Stimulated activated effector memory CD8-positive, alpha-beta T cell treated with anti-CD3 and anti-CD28 coated beads, Interleukin-12 subunit alpha, Interleukin-12 subunit beta, amount 100 ng/mL, for 72 hours (primary cell): Measurements from ENCODE around the gene TRIM68.

Experiments used
- ATAC-seq: fragments of 150-1000 bp; cut with Tn5 transposase; 2 replicates; pipeline ENCODE4 v1.10.0; 2021
- DNase-seq, 2 donors: peaks; one replicate each; pipeline ENCODE4 v3.0.0; 2021 to 2022; ENCODE audit warnings: low spot score in 2 of 2
- H3K27ac Mint-ChIP-seq: one replicate; pipeline ENCODE4 v1.8.0; 2022; ENCODE audit warnings: mild to moderate bottlenecking, mixed read lengths
- H3K36me3 Mint-ChIP-seq: one replicate; pipeline ENCODE4 v1.8.0; 2022; ENCODE audit warnings: mild to moderate bottlenecking, mixed read lengths
- H3K4me1 Mint-ChIP-seq: one replicate; pipeline ENCODE4 v1.8.0; 2022; ENCODE audit warnings: mixed read lengths
- H3K4me3 Mint-ChIP-seq: one replicate; pipeline ENCODE4 v1.8.0; 2022; ENCODE audit warnings: mild to moderate bottlenecking, mixed read lengths
- H3K9me3 Mint-ChIP-seq: one replicate; pipeline ENCODE4 v1.8.0; 2022; ENCODE audit warnings: mixed read lengths

TRIM68 gene

DNA sequence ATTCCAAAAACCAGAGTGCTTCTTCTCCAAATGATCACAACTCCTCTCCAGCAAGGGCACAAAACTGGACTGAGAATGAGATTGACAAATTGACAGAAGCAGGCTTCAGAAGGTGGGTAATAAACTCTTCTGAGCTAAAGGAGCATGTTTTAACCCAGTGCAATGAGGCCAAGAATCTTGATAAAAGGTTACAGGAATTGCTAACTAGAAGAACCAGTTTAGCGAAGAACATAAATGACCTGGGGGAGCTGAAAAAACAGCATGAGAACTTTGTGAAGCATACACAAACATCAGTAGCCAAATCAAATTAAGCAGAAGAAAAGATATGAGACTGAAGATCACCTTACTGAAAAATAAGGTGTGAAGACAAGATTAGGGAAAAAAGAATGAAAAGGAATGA is 47.6 kb downstream of the TRIM68 start:
- Mint-ChIP-seq H3K4me1 (no peaks in the 10 kb centered on the region), H3K9me3 (peaks cover 3% of the 10 kb centered on the region), H3K27ac (no peak overlapping the region), H3K36me3 (no peaks in the 10 kb centered on the region), H3K4me3 (no peak overlapping the region)
- no peak for ATAC-seq
- no peak for DNase-seq

DNA sequence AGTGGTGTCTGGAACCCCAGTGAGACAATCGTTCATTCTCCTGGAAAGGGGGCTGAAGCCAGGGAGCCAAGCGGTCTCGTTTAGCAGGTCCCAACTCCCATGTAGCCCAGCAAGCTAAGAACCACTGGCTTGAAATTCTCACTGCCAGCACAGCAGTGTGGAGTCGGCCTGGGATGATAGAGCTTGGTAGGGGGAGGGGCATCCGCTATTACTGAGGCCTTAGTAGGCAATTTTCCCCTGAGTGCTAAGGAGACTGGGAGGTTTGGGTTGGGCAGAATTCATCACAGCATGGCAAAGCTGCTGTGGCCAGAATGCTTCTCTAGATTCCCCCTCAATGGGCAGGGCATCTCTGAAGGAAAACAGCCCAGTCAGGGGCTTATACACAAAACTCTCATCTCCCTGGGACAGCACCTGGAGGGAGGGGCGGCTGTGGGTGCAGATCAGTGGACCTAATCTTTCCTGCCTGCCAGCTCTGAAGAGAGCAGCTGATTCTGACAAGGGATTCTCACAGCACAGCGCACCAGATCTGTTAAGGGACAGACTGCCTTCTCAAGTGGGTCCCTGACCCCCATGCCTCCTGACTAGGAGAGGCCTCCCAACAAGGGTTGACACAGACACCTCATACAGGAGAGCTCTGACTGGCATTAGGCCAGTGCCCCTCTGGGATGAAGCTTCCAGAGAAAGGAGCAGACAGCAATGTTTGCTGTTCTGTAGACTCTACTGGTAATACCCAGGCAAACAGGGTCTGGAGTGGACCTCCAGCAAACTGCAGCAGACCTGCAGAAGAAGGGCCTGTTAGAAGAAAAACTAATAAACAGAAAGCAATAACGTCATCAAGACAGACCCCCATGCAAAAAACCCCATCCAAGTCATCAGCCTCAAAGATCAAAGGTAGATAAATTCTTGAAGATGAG is 48.2 kb downstream of the TRIM68 start:
- DNase-seq: no peak
- H3K27ac Mint-ChIP-seq: no peak overlapping the region

DNA sequence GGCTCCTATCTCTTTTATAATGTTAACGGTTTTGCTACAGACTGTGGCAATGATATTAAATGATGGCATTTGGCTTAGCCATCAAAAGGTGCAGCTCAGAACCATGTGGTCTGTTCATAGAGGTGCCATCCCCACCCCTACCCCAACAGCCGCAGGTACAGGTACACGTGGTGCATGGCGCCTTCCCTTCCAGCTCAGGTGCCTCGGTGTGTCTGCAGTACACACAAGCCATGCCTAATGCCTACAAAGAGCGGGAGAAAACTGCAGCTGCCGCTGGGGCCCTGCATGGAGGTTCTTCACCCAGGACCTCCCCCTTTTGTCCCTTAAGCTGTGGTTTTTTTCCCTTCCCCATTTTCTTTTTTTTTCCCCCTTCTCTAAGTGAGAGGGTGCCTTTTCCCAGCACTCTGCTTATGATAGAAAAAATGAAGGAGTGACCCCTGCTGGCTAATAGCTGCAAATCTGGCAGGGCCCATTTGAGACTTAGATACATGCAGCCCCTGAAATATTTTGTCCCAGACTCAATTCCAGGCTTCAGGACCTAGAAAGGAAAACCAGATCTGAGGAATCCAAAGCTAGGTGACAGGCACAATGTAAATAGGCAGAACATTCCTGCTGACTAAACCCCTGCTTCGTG is 56.6 kb downstream of the TRIM68 start:
- Mint-ChIP-seq H3K27ac (no peak overlapping the region), H3K4me1 (no peaks in the 10 kb centered on the region), H3K36me3 (no peaks in the 10 kb centered on the region), H3K4me3 (no peak overlapping the region), H3K9me3 (no peaks in the 10 kb centered on the region)
- ATAC-seq (no peak), DNase-seq (no peak)

More for the DNA sequence above, 48.2 kb downstream of the TRIM68 start:
- no peak overlapping the region for H3K4me3 Mint-ChIP-seq
- no peak for ATAC-seq
- H3K36me3 Mint-ChIP-seq: no peaks in the 10 kb centered on the region
- H3K4me1 Mint-ChIP-seq: no peaks in the 10 kb centered on the region
- H3K9me3 Mint-ChIP-seq: peaks cover 3% of the 10 kb centered on the region
